OCI-LY1 (cell line): ENCODE data around the gene OAF.
"Not testable (repeated sequence)": the region's sequence is repeated elsewhere in the genome, so short reads cannot be mapped to it uniquely, and the experiment has no call there.

Source experiments
- EZH2 ChIP-seq: fragments of 200-600 bp; sonication (generic), shearing (Covaris generic); IDR thresholded peaks from 2 replicates; pipeline ENCODE4 v1.8.0; 2017; ENCODE audit warnings: borderline replicate concordance, mixed run types, mild to moderate bottlenecking, antibody characterized with exemption, low read length, moderate library complexity, mixed read lengths
- TF ChIP-seq, protein P1 (sequence below): fragments of 200-600 bp; sonication (generic), shearing (Covaris generic); IDR thresholded peaks from 2 replicates; pipeline ENCODE4 v1.5.1; 2017; ENCODE audit warnings: mild to moderate bottlenecking, antibody characterized with exemption, low read length, moderate library complexity, mixed read lengths

GRCh38 chr11:120253377-120253776 lies 42.5 kb downstream of the OAF start:
- TF ChIP-seq, protein P1, sequence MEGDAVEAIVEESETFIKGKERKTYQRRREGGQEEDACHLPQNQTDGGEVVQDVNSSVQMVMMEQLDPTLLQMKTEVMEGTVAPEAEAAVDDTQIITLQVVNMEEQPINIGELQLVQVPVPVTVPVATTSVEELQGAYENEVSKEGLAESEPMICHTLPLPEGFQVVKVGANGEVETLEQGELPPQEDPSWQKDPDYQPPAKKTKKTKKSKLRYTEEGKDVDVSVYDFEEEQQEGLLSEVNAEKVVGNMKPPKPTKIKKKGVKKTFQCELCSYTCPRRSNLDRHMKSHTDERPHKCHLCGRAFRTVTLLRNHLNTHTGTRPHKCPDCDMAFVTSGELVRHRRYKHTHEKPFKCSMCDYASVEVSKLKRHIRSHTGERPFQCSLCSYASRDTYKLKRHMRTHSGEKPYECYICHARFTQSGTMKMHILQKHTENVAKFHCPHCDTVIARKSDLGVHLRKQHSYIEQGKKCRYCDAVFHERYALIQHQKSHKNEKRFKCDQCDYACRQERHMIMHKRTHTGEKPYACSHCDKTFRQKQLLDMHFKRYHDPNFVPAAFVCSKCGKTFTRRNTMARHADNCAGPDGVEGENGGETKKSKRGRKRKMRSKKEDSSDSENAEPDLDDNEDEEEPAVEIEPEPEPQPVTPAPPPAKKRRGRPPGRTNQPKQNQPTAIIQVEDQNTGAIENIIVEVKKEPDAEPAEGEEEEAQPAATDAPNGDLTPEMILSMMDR, result not testable (repeated sequence)
- not testable (repeated sequence) for TF ChIP-seq EZH2
